HepG2 (cell line): Measurements from ENCODE around the gene ZNF90. TPM values are rescaled to one million over a fixed set of nuclear protein-coding genes. Genes with fewer than 3 reads are reported as not detected.
"Not testable (repeated sequence)": the region's sequence is repeated elsewhere in the genome, so short reads cannot be mapped to it uniquely, and the experiment has no call there.

ENCODE experiments used
- ATAC-seq: fragments of 200-7000 bp; cut with Tn5 transposase; 3 replicates; pipeline ENCODE4 v1.9.1; 2020; ENCODE audit warnings: mild to moderate bottlenecking, moderate library complexity
- BruUV-seq: library from RNA; stranded (reverse); fragments of 400-500 nt; replicated peaks from 2 replicates; lab custom pipeline; 2021; lab: Mats Ljungman, UMichigan
- CTCF ChIA-PET: fragments of 300-600 bp; formaldehyde crosslinking; extraction: SDS; loops from one replicate; lab custom pipeline; 2021; ENCODE audit warnings: low total read pairs, inconsistent platforms, low intra/inter-chr PET ratio; lab: Yijun Ruan, JAX
- POLR2A ChIA-PET: fragments of 350-600 bp; sonication (Branson Sonifier 250); formaldehyde crosslinking; loops from one replicate; lab custom pipeline; 2020; ENCODE audit warnings: antibody characterized with exemption, inconsistent platforms; lab: Yijun Ruan, JAX
- DNase-seq: peaks from one replicate; pipeline ENCODE4 v3.0.0-alpha.2; 2015; ENCODE audit warnings: low spot score
- FAIRE-seq: peaks from 3 replicates; lab custom pipeline; 2011; peaks lifted over from hg19 to GRCh38; lab: Jason Lieb, UNC
- H2AFZ ChIP-seq: one replicate; pipeline ENCODE4 v1.6.1; 2011; ENCODE audit warnings: low read length, inconsistent platforms
- H3K27ac ChIP-seq: fragments of 300-600 bp; 3 replicates; pipeline ENCODE4 v1.8.0; 2011; ENCODE audit warnings: mixed run types, mild to moderate bottlenecking, mixed read lengths, low read length, inconsistent platforms; ENCODE audit not compliant: insufficient read depth; ENCODE audit errors: extremely low read length
- H3K27me3 ChIP-seq, 2 experiments: fragments of 200-600 bp in 1 of 2; 2 replicates in 1 of 2; 3 replicates in 1 of 2; pipeline versions ENCODE4 v1.6.0 to v1.8.0; 2011; ENCODE audit warnings: low read length in 2 of 2, mild to moderate bottlenecking in 2 of 2, moderate library complexity in 2 of 2, inconsistent platforms in 1 of 2; ENCODE audit not compliant: insufficient read depth in 2 of 2, control insufficient read depth in 1 of 2
- H3K36me3 ChIP-seq, 2 experiments: fragments of 200-600 bp in 1 of 2; replicated peaks in 1 of 2; 2 replicates in 1 of 2; 3 replicates in 1 of 2; pipeline versions ENCODE4 v1.5.1 to v1.8.0; 2011; ENCODE audit warnings: low read length in 2 of 2, inconsistent platforms in 1 of 2; ENCODE audit not compliant: insufficient read depth in 2 of 2, control insufficient read depth in 1 of 2
- H3K4me1 ChIP-seq: 2 replicates; pipeline ENCODE4 v1.5.1; 2012; ENCODE audit warnings: low read length, inconsistent platforms; ENCODE audit not compliant: insufficient read depth
- H3K4me2 ChIP-seq: 2 replicates; pipeline ENCODE4 v1.6.0; 2011; ENCODE audit warnings: low read depth, low read length, inconsistent platforms
- H3K4me3 ChIP-seq, 3 experiments: fragments of 200-600 bp in 1 of 3; sonication (generic), shearing (Covaris generic) in 1 of 3; replicated peaks in 1 of 3; 2 replicates each; pipeline ENCODE4 v1.5.1; 2011 to 2016; ENCODE audit warnings: low read length in 3 of 3, inconsistent platforms in 2 of 3, low read depth in 2 of 3, mild to moderate bottlenecking in 2 of 3, control low read depth in 1 of 3, mixed read lengths in 1 of 3; ENCODE audit not compliant: insufficient read depth in 1 of 3
- H3K79me2 ChIP-seq: one replicate; pipeline ENCODE4 v1.6.1; 2011; ENCODE audit warnings: low read length, inconsistent platforms; ENCODE audit not compliant: insufficient read depth
- H3K9ac ChIP-seq: 2 replicates; pipeline ENCODE4 v1.6.0; 2011; ENCODE audit warnings: mild to moderate bottlenecking, low read depth, low read length, inconsistent platforms; ENCODE audit not compliant: insufficient read depth
- H3K9me3 ChIP-seq: 2 replicates; pipeline ENCODE4 v1.5.1; 2012; ENCODE audit warnings: mild to moderate bottlenecking, low read length
- H4K20me1 ChIP-seq: 2 replicates; pipeline ENCODE4 v1.6.0; 2011; ENCODE audit warnings: inconsistent platforms, mild to moderate bottlenecking, low read length, moderate library complexity; ENCODE audit not compliant: insufficient read depth
- HOXA9 ChIP-seq: sonication (generic); formaldehyde crosslinking; IDR thresholded peaks from 2 replicates; pipeline ENCODE4 v1.8.1; 2022; ENCODE audit warnings: missing genetic modification reagents, mild to moderate bottlenecking, moderate library complexity, borderline replicate concordance
- HOXD1 ChIP-seq: sonication (generic); formaldehyde crosslinking; IDR thresholded peaks from 2 replicates; pipeline ENCODE4 v1.5.0; 2020; ENCODE audit warnings: missing genetic modification reagents
- ZC3H13 ChIP-seq: sonication (generic); formaldehyde crosslinking; IDR thresholded peaks from 2 replicates; pipeline ENCODE4 v1.8.1; 2023; ENCODE audit warnings: mild to moderate bottlenecking, missing genetic modification reagents, moderate library complexity
- whole genome bisulfite sequencing: methylation state at CpG from one replicate; pipeline ENCODE4 v1.1.6; 2017; ENCODE audit warnings: low lambda C conversion rate; 5-methylcytosine and 5-hydroxymethylcytosine counted together
- in situ Hi-C: cut with HindIII; loops from 2 replicates; pipeline ENCODE4 v1.10.0; 2017; ENCODE audit warnings: low pct_unique_long_range_greater_than_20kb; ENCODE audit not compliant: extremely low pct_ligation_motif_present
- intact Hi-C: fragments of 100-400 bp; cut with micrococcal nuclease; formaldehyde crosslinking; loops from one replicate; pipeline ENCODE4 v1.10.0; 2022; ENCODE audit not compliant: unreplicated experiment
- polyA plus RNA-seq, 8 experiments: library from polyadenylated mRNA; depleted of rRNA in 3 of 8; stranded (reverse) in 7 of 8; unstranded in 1 of 8; fragments of >200 nt; fragmentation: Illumina TruSeq in 4 of 8; extraction: Trizol in 4 of 8; gene quantifications; 2 replicates each; pipeline versions ENCODE4 v1.2.1 to v1.2.3, GENCODE V29; 2011 to 2016; ENCODE audit warnings: low read depth in 4 of 8, missing spikeins in 1 of 8, mixed read lengths in 1 of 8; ENCODE audit not compliant: insufficient read depth in 1 of 8
- total RNA-seq, 5 experiments: library from RNA; depleted of rRNA; stranded (reverse); fragments of >200 nt; fragmentation: Illumina TruSeq; extraction: Trizol; gene quantifications; 2 replicates each; pipeline ENCODE4 v1.2.3, GENCODE V29; 2016; ENCODE audit warnings: low read depth in 1 of 5
- TF ChIP-seq, protein P1 (sequence below): sonication (generic); formaldehyde crosslinking; IDR thresholded peaks from 2 replicates; pipeline ENCODE4 v1.4.0; 2020; ENCODE audit warnings: mild to moderate bottlenecking, low read depth, missing genetic modification reagents

ZNF90 gene
- total and polyA plus RNA-seq, 2 of the 13 experiments (the other 11 are each of a cell fraction or from before 2014, with no cell fraction given), result 2.1 to 3.8 TPM

DNA sequence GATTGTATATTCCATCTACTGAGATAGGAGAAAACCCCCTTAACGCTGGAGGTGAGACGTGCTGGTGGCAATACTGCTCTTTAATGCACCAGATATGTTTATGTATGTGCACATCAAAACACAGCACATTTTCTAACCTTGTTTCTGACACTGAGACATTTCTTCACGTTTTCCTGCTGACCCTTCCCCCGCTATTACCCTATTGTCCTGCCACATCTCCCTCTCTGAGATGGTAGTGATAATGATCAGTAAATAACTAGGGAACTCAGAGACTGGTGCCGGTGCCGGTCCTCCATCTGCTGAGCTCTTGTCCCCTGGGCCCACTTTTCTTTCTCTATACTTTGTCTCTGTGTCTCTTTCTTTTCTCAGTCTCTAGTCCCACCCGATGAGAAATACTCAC, 5.1 kb downstream of the ZNF90 start:
- H2AFZ ChIP-seq, H3K4me1 ChIP-seq, H4K20me1 ChIP-seq, H3K79me2 ChIP-seq, DNase-seq, H3K36me3 ChIP-seq, CTCF ChIA-PET, intact Hi-C loops, H3K9ac ChIP-seq, H3K4me3 ChIP-seq, ATAC-seq, H3K27ac ChIP-seq, H3K27me3 ChIP-seq, FAIRE-seq, BruUV-seq, H3K4me2 ChIP-seq, POLR2A ChIA-PET, in situ Hi-C loops: not testable (repeated sequence)
- 51% methylated on average over 7 of the region's 7 CpGs for WGBS
- peaks cover 37% of the 10 kb centered on the region for H3K9me3 ChIP-seq

DNA sequence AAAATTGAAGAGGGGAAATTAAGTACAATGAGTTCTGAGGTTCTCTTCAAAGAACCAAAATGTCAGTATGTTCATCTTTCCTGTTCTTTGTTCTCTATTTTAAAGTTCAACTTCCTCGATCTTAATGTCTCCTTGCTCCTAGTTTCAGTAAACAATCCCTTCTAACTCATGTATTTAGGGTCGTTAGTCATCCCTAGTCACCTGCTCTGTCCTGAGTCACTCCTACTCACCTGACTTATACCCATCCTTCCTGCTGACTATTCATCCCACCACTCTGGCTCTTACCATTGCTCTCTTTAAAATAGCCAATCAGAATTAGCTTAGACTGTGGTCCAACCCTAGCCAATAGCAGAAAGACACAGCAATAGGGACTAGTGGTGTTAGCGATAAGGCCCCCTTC, 24.3 kb downstream of the ZNF90 start:
- TF ChIP-seq, protein P1, sequence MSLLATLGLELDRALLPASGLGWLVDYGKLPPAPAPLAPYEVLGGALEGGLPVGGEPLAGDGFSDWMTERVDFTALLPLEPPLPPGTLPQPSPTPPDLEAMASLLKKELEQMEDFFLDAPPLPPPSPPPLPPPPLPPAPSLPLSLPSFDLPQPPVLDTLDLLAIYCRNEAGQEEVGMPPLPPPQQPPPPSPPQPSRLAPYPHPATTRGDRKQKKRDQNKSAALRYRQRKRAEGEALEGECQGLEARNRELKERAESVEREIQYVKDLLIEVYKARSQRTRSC, result no peak
- no peak for TF ChIP-seq HOXD1 (CRISPR knock-in tag)
- no peak for TF ChIP-seq ZC3H13 (CRISPR knock-in tag)
- no peak for TF ChIP-seq HOXA9 (CRISPR knock-in tag)
- CTCF ChIA-PET, result no interaction called here
- no peaks in the 10 kb centered on the region for H4K20me1 ChIP-seq
- in situ Hi-C loops, result no loop called here
- no peak overlapping the region for H3K4me2 ChIP-seq
- no peaks in the 10 kb centered on the region for H3K4me1 ChIP-seq
- H3K27ac ChIP-seq, result no peak overlapping the region
- POLR2A ChIA-PET, result no interaction called here
- H3K9me3 ChIP-seq, result peaks cover 87% of the 10 kb centered on the region
- peaks cover 0 to 5% of the 10 kb centered on the region in 2 experiments; a peak in 1 of 5 replicates for H3K36me3 ChIP-seq
- H2AFZ ChIP-seq, result no peak overlapping the region
- no peaks in the 10 kb centered on the region for H3K27me3 ChIP-seq
- intact Hi-C loops, result no loop called here
- H3K4me3 ChIP-seq, result no peak overlapping the region
- no peaks in the 10 kb centered on the region for H3K79me2 ChIP-seq
- WGBS, result 59% methylated on average over 3 of the region's 3 CpGs
- ATAC-seq (no peak), FAIRE-seq (no peak), DNase-seq (no peak)
- H3K9ac ChIP-seq, result no peak overlapping the region
- BruUV-seq, result no TSS peak
